ENCODE data around the gene SYDE1.

The SYDE1 gene

GRCh38 chr19:15108845-15109767 lies 1.9 kb downstream of the SYDE1 start:
- DNase-seq = no peak

GRCh38 chr19:15109768-15110417 lies 2.7 kb downstream of the SYDE1 start:
- DNase-seq = no peak

GRCh38 chr19:15110418-15110815 lies 3.2 kb downstream of the SYDE1 start:
- no peak for DNase-seq

- DNase-seq = no peak
Measured at GRCh38 chr19:15111758-15112157, 4.6 kb downstream of the SYDE1 start.

- DNase-seq = no peak
Measured at GRCh38 chr19:15112385-15112784, 5.2 kb downstream of the SYDE1 start.

- no peak for DNase-seq
Measured at GRCh38 chr19:15113245-15114152, 6.3 kb downstream of the SYDE1 start.

- no peak for DNase-seq
Measured at GRCh38 chr19:15114153-15114540, 6.9 kb downstream of the SYDE1 start.

GRCh38 chr19:15115080-15115479 lies 7.9 kb downstream of the SYDE1 start:
- DNase-seq = no peak

GRCh38 chr19:15115762-15116615 lies 8.8 kb downstream of the SYDE1 start:
- no peak for DNase-seq

- DNase-seq = no peak
Measured at GRCh38 chr19:15116856-15117255, 9.7 kb downstream of the SYDE1 start.

GRCh38 chr19:15118248-15118647 lies 11.0 kb downstream of the SYDE1 start:
- DNase-seq = no peak

- no peak for DNase-seq
Measured at GRCh38 chr19:15118789-15119494, 11.7 kb downstream of the SYDE1 start.

GRCh38 chr19:15120135-15121026 lies 13.2 kb downstream of the SYDE1 start:
- DNase-seq = no peak

- DNase-seq = no peak
Measured at GRCh38 chr19:15122331-15123030, 15.3 kb downstream of the SYDE1 start.

GRCh38 chr19:15123031-15123890 lies 16.1 kb downstream of the SYDE1 start:
- DNase-seq = no peak

GRCh38 chr19:15123900-15124299 lies 16.7 kb downstream of the SYDE1 start:
- DNase-seq = no peak

- no peak for DNase-seq
Measured at GRCh38 chr19:15124572-15125231, 17.5 kb downstream of the SYDE1 start.
